GM19328 (cell line): ENCODE measurements around the gene TRAPPC6A.

Experiments used
- ATAC-seq: cut with Tn5 transposase; IDR thresholded peaks from one replicate; pipeline ENCODE4 v1.9.1; 2021; ENCODE audit warnings: mild to moderate bottlenecking, moderate library complexity; ENCODE audit not compliant: unreplicated experiment

The TRAPPC6A gene, protein sequence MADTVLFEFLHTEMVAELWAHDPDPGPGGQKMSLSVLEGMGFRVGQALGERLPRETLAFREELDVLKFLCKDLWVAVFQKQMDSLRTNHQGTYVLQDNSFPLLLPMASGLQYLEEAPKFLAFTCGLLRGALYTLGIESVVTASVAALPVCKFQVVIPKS

GRCh38 chr19:45177817-45178261, at the start of gene TRAPPC6A:
Gene TRAPPC6A, minus strand, starts transcription at chr19:45178237. Its CDS starts 19 bp downstream, at chr19:45178218.
- no peak for ATAC-seq

DNA sequence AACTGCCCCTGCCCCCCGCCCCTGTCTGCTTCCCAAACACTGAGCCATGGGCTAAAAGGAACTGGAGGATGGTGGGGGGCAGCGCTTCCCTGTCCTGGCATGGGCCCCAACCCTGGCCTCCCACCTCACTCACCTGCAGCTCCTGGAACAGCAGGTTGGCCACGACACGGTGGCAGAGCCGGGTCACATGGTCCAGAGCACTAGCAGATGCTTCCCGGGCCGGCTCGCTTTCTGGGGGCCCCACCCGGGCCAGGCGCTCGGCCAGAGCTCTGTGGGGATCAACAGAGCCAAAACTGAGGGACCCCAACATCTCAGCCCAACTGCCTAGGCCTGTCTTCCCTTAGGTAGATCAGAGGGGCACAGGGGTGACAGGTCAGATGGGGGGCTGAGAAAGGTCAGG, 46.6 kb upstream of the TRAPPC6A start:
- no peak for ATAC-seq

DNA sequence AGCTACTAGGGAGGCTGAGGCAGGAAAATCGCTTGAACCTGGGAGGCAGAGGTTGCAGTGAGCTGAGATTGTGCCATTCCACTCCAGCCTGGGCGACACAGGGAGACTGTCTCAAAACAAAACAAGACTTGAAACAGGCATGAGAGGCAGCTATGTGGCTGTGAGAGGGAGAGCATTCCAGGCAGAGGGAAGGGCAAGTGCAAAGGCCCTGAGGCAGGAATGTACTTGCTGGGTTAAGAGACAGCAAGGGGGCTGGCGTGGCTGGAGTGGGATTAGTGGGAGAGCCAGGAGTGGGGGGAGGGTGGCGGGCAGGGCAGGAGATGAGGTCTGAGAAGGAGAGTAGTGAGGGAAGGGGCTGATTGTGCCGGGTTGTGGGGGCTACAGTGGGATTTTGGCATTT, 45.8 kb upstream of the TRAPPC6A start:
- no peak for ATAC-seq

GRCh38 chr19:45222724-45223123, 44.7 kb upstream of the TRAPPC6A start:
- ATAC-seq: no peak

GRCh38 chr19:45218911-45219743, 41.1 kb upstream of the TRAPPC6A start:
- no peak for ATAC-seq

DNA sequence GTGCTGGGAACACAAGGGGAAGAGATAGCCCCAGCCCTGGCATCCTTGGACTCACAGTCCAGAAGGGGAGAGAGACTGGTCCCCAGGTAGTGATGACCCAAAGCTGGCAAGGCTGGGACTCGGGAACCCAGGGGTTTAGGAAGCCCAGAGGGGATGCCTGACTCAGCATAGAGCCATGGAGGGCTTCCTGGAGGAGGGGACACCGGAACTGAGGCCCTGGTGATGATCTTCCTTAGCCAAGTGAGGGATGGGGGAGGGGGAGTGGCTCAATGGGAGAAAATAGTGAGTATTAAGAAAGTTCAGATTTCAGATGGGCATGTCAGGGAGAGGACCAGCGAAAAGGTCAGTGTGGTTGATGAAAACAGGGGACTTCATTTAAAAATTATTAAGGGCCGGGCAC, 40.4 kb upstream of the TRAPPC6A start:
- no peak for ATAC-seq

GRCh38 chr19:45217957-45218334, 39.9 kb upstream of the TRAPPC6A start:
- ATAC-seq: no peak

DNA sequence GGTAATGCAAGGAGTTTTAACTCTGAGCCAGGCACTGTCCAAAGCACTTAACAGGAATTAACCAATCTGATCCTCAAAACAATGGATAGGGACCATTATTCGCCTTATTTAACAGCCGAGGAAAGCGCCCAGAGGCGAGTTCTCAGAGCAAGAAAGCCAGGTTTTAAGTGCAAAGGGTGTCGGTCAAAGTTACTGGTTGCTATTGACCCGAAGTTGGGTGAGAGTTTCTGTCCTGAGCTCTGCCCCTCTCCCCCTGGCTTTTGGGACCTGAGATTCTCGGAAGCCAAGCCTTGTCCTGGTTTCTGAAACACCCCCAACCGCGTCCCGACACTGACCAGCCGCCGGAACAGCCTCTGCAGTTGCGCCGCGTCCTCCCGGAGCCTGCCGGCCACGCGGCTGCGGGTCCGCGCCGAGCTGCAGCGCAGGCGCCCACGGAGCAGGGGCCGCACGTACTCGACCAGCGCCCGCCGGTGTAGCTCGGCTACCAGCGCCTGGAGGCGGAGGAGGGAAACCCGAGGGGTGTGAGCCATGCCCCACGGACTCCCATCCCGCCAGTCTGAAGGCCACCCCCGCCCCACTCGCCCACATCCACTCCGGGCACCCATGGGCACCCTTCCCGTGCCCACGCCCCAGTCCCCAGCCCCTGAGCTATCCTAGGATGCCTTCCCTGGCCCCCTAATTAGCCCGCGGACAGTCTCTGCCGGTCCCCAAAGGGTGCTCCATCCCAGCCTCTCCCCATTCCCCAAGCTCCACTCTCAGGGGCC, 39.3 kb upstream of the TRAPPC6A start:
- ATAC-seq: no peak

DNA sequence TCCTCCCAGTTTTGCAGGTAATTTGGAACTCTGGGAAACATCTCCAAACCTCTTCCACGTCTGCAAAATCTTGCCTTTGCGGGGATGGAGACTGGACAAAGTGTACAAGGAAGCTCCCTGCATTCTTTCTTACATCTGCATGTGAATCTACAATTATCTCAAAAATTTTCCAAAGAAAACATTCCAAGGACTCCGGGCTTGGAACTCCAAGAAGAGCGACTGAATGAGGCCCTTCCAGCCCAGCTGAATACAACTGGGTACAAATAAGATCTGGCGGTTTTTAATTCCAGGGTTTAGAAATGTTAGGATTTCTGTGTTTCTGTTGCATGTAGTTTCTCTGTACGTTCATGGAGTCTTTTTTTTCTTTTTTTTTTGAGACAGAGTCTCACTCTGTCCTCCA, 38.6 kb upstream of the TRAPPC6A start:
- no peak for ATAC-seq

DNA sequence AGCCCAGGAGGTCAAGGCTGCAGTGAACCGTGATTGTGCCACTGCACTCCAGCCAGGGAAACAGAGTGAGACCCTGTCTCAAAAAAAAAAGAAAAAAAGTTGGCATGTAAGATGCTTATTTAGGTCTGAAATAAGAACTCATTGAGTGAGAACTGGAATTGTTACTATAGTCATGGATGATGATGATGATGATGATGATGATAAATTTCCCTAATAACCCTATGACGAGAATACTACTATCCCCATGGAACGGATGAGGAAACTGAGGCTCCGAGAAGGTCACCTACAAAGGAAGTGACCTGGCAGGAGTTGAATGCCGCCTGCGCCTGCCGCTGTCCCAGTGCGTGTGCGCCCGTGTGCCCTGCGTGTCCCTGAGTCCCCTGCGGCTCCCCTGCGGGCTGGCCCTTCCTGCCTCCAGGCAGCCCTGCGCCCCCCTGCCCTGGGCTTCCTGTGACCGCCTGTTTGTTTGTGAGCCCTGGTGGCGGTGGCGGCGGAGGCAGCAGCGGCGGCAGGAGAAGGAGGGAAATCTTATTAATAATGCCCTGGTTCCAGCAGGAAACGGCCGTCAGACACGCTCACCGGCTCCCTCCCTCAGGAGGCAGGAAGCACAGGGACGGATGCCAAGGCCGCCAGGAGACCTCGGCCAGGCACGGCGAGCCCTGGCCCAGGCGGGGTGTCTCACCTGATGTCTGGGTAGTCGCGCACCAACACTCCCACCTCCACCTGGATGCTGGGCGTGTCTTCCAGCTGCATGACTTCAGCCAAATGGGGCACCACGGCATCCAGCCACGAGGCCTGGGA, 37.6 kb upstream of the TRAPPC6A start:
- no peak for ATAC-seq

GRCh38 chr19:45213031-45213430, 35.0 kb upstream of the TRAPPC6A start:
- no peak for ATAC-seq

DNA sequence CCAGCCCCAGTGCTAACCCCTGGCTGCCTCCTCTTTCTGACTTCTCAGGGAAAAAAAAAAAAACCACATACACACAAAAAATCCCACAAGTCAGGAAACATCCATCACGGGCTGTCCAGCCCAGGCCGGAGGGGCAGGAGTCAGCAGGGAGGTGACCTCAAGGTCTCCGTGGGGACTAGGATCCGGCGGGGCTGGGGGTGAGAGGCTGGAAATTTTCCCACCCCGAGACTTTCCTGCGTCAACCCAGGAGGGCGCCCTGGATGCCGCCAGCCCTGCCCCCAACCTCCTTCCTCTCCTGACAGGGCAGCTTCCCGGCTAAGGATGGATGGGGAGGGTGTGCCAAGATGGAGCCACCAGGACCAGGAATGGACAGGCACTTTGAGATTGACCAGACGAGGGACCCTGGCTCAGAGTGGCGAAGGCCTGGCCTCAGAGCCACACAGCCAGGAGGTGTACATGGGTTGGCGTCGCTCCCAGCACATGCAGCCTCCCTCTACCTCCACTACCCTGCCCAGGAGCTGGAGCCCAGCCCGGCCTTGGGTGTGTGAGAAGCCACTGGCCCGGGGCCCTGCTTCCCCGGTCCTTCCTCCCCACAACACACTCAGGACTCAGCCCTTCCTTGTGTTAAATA, 33.8 kb upstream of the TRAPPC6A start:
- no peak for ATAC-seq

DNA sequence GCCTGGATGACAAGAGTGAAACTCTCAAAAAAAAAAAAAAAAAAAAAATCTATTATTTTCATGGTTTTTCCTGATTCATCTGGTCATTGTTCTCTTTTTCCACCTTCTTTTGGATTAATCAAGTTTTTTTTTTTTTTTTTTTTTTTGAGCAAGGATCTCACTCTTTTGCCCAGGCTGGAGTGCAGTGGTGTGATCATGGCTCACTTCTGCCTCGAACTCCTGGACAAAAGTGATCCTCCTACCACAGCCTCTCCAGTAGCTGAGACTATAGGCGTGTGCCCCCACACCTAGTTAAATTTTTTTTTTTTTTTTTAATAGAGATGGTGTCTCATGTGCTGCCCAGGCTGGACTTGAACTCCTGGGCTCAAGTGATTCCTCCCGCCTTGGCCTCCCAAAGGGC, 28.3 kb upstream of the TRAPPC6A start:
- no peak for ATAC-seq

DNA sequence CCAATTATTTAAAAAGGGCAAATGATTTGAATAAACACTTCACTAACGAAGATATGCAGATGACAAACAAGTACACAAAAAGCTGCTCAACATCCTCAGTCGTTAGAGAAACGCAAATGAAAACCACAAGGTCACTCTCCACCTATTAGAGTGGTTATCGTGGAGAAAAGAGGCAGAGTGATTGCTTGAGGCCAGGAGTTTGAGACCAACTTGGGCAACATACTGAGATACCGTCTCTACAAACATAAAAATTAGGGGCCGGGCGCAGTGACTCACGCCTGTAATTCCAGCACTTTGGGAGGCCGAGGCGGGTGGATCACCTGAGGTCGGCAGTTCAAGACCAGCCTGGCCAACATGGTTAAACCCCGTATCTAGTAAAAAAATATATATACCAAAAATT, 27.8 kb upstream of the TRAPPC6A start:
- no peak for ATAC-seq

GRCh38 chr19:45202637-45203036, 24.6 kb upstream of the TRAPPC6A start:
- ATAC-seq: no peak

DNA sequence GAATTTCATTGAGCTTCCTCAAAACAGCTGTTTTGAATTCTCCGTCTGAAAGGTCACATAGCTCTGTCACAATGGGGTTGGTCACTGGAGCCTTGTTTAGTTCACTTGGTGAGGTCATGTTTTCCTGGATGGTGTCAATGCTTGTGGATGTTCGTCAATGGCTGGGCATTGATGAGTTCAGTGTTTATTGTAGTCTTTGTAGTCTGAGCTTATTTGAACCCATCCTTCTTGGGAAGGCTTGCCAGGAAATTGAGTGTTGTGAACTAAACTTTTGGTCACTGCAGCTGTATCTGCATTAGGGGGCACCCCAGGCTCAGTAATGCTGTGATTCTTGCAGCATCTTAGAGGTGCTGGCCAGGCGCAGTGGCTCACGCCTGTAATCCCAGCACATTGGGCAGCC, 22.5 kb upstream of the TRAPPC6A start:
- ATAC-seq: no peak

GRCh38 chr19:45195764-45196163, 17.7 kb upstream of the TRAPPC6A start:
- ATAC-seq: no peak

- ATAC-seq: no peak
Measured at GRCh38 chr19:45191375-45191774, 13.3 kb upstream of the TRAPPC6A start.

DNA sequence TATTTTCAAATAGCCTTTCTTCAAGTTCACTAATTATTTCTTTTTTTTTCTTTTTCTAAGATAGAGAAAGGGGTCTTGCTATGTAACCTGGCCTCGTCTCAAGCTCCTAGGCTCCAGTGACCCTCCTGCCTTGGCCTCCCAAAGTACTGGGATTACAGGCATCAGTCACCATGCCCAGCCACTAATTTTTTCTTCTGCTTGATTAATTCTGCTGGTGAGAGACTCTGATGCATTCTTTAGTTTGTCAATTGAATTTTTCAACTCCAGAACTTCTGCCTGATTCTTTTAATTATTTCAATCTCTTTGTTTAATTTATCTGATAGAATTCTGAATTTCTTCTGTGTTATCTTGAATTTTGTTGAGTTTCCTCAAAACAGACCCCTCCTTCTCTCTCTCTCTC, 11.9 kb upstream of the TRAPPC6A start:
- no peak for ATAC-seq

DNA sequence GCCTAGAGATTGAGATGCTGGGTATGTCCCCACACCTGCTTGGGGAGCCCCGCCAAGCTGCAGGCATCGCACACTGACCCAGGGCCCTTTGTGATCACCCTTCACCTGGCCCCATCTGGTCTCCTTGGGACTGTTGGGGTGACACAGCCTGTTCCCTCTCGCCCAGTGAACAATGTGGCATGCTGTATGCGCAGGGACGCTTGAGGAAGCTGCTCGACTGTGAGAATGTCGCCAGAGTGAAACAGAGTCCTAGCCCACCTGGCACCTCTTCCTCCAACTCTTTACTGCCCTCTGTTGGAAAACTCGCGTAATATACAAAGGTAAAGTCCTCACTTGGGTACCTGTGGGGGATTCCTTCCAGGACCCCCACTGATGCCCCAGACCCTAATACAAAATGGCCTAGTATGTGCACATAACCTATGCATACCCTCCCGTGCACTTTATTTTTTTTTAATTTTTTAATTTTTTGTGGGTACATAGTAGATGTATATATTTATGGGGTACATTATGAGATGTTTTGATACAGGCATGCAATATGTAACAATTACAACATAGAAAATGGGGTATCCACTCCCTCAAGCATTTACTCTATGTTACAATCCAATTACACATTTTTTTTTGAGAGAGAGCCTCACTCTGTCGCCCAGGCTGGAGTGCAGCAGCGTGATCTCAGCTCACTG, 9.5 kb upstream of the TRAPPC6A start:
- no peak for ATAC-seq
